Endometrial microvascular endothelial cells (primary cell): ENCODE results near the gene SKA1. TPM values are rescaled to one million over a fixed set of nuclear protein-coding genes. Genes with fewer than 3 reads are reported as not detected.

ENCODE experiments used
- in situ Hi-C: cut with HindIII; loops from 2 replicates; pipeline ENCODE4 v1.10.0; 2017; ENCODE audit warnings: low sequenced_read_pairs, low pct_unique_long_range_greater_than_20kb; ENCODE audit errors: inconsistent ontology term
- total RNA-seq: library from RNA; depleted of rRNA; stranded (reverse); fragments of >200 nt; gene quantifications from one replicate; pipeline ENCODE4 v1.2.3, GENCODE V29; 2015; ENCODE audit errors: inconsistent ontology term

The SKA1 gene
- 18.4 TPM for total RNA-seq

GRCh38 chr18:50374753-50375391 lies at the start of gene SKA1:
Gene SKA1 (plus strand): TSS chr18:50375046. CDS start chr18:50375831, 785 bp downstream.
- in situ Hi-C loops: no loop called here

GRCh38 chr18:50327983-50328382 lies 46.9 kb upstream of the SKA1 start:
- in situ Hi-C loops: no loop called here

GRCh38 chr18:50330176-50330575 lies 44.7 kb upstream of the SKA1 start:
- in situ Hi-C loops: no loop called here

- in situ Hi-C loops: no loop called here
These were observed 43.2 kb upstream of the SKA1 start for GRCh38 chr18:50331691-50332090.

- in situ Hi-C loops: no loop called here
These were observed 40.2 kb upstream of the SKA1 start for GRCh38 chr18:50334546-50335152.

GRCh38 chr18:50338122-50338521 lies 36.7 kb upstream of the SKA1 start:
- in situ Hi-C loops: no loop called here

- in situ Hi-C loops: no loop called here
These were observed 36.1 kb upstream of the SKA1 start for GRCh38 chr18:50338715-50339114.

GRCh38 chr18:50340078-50340477 lies 34.8 kb upstream of the SKA1 start:
- in situ Hi-C loops: no loop called here

- in situ Hi-C loops: no loop called here
These were observed 33.4 kb upstream of the SKA1 start for GRCh38 chr18:50341443-50341842.

GRCh38 chr18:50350699-50351098 lies 24.1 kb upstream of the SKA1 start:
- in situ Hi-C loops: no loop called here

- in situ Hi-C loops: no loop called here
These were observed 18.6 kb upstream of the SKA1 start for GRCh38 chr18:50356036-50356945.

- in situ Hi-C loops: no loop called here
These were observed 16.0 kb upstream of the SKA1 start for GRCh38 chr18:50358844-50359243.

GRCh38 chr18:50359806-50360205 lies 15.0 kb upstream of the SKA1 start:
- in situ Hi-C loops: no loop called here

GRCh38 chr18:50360611-50361010 lies 14.2 kb upstream of the SKA1 start:
- in situ Hi-C loops: no loop called here

GRCh38 chr18:50369672-50370071 lies 5.2 kb upstream of the SKA1 start:
- in situ Hi-C loops: no loop called here

- in situ Hi-C loops: no loop called here
These were observed 2.1 kb upstream of the SKA1 start for GRCh38 chr18:50372743-50373142.

- in situ Hi-C loops: no loop called here
These were observed 1.2 kb upstream of the SKA1 start for GRCh38 chr18:50373561-50374219.

- in situ Hi-C loops: no loop called here
These were observed 560 bp upstream of the SKA1 start for GRCh38 chr18:50374220-50374752.
